ENCODE results near the gene MIS12.

DNA sequence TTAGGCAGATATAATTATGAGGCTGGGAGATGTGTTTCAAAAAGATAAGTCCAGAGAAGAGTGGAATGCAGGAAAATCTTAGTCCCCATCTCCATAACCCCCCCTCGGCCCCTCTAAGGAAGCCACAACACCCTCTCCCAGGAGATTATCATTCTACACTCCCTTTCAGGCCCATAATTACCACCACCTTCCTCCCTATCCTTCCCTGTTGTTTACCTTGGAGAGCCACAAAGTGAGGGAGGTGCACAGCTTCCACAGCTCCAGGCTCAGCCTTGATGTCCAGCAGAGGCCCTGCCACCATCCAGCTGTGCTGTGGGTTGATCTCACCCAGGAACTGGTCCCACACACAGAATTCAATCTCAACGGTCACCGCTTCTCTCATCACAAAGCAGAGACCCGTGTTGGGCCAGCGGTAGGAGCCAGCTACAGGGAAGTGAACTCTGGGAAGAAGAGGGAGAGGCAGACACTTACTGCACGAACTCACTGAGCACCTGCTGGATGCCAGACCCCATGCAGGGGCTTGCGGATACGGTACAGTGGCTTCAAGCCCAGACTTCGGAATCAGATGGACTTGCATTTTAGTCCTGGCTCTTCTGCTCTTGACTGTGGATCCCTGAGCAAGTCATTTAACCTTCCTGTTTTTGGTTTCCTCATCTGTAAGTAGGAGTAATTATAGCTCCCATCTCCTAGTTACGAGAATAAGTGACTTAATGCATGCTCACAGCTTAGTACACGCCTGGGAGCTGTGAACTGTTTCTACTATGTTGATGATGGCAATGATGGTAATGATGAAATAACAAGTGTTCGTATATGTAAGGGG, 44.1 kb downstream of the MIS12 start:
- TF ChIP-seq, protein P1, sequence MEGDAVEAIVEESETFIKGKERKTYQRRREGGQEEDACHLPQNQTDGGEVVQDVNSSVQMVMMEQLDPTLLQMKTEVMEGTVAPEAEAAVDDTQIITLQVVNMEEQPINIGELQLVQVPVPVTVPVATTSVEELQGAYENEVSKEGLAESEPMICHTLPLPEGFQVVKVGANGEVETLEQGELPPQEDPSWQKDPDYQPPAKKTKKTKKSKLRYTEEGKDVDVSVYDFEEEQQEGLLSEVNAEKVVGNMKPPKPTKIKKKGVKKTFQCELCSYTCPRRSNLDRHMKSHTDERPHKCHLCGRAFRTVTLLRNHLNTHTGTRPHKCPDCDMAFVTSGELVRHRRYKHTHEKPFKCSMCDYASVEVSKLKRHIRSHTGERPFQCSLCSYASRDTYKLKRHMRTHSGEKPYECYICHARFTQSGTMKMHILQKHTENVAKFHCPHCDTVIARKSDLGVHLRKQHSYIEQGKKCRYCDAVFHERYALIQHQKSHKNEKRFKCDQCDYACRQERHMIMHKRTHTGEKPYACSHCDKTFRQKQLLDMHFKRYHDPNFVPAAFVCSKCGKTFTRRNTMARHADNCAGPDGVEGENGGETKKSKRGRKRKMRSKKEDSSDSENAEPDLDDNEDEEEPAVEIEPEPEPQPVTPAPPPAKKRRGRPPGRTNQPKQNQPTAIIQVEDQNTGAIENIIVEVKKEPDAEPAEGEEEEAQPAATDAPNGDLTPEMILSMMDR (IDR thresholded peaks at IDR 0.05) = no peak
- TF ChIP-seq POLR2A (IDR thresholded peaks at IDR 0.05) = no peak

Measured in gastroesophageal sphincter (tissue), 3 donors.